ENCODE results near the gene PHF13. TPM values are rescaled to one million over a fixed set of nuclear protein-coding genes. Genes with fewer than 3 reads are reported as not detected.

Gene PHF13
- total RNA-seq, 3 donors from 2014 or later (not counting 1 experiment from before 2014, with no cell fraction given): 7.3 to 14.2 (median 10.9) TPM

GRCh38 chr1:6603238-6603914 lies 10.2 kb upstream of the PHF13 start:
- Histone ChIP-seq H3K27me3 (ENCODE audit: control insufficient read depth, insufficient read depth, low read length) (no peaks in the 10 kb centered on the region), H3K9me3 (ENCODE audit: control insufficient read depth, insufficient read depth, low read length) (no peaks in the 10 kb centered on the region), H3K4me1 (ENCODE audit: control insufficient read depth, insufficient read depth, low read length) (peaks cover 43% of the 10 kb centered on the region), H3K4me3 (ENCODE audit: low read length) (peak overlapping the region; percentile 78), H3K27ac (ENCODE audit: low read length) (peak overlapping the region; percentile 96), H3K36me3 (ENCODE audit: control insufficient read depth, insufficient read depth, low read length) (peaks cover 2% of the 10 kb centered on the region)
- no peak for TF ChIP-seq CTCF (IDR thresholded peaks at IDR 0.05)
- ATAC-seq: peak; percentile 30 to 63 (median 52)
- Mint-ChIP-seq H3K4me3 (peak overlapping the region; percentile 88), H3K27me3 (ENCODE audit: low read depth in 2 of 2) (no peaks in the 10 kb centered on the region), H3K4me1 (peaks cover 42% of the 10 kb centered on the region in 2 donors), H3K27ac (peak overlapping the region; percentile 93 to 99), H3K36me3 (no peaks in the 10 kb centered on the region), H3K9me3 (no peaks in the 10 kb centered on the region)
- intact Hi-C loops (cut with micrococcal nuclease): loop anchor here (1.0 to 5.0 kb wide), 3 partner anchors 10 to 576 kb away; partner anchors contain the start of genes CAMTA1 and PHF13
- peak; percentile 67 to 79 for DNase-seq
- 1% methylated on average over 36 of the region's 36 CpGs for WGBS (ENCODE audit: insufficient coverage)

- ATAC-seq: no peak
- Mint-ChIP-seq H3K27ac (peak overlapping the region; percentile 93 to 99), H3K4me1 (peaks cover 35 to 36% of the 10 kb centered on the region in 2 donors), H3K27me3 (ENCODE audit: low read depth in 2 of 2) (no peaks in the 10 kb centered on the region), H3K9me3 (no peaks in the 10 kb centered on the region), H3K4me3 (peak overlapping the region; percentile 88), H3K36me3 (no peaks in the 10 kb centered on the region)
- no peaks in the 10 kb centered on the region for H3K36me3 ChIP-seq (ENCODE audit: control insufficient read depth, insufficient read depth, low read length)
- WGBS (ENCODE audit: insufficient coverage): 71% methylated on average over 18 of the region's 19 CpGs
- TF ChIP-seq CTCF (IDR thresholded peaks at IDR 0.05): no peak
- DNase-seq: no peak
- no peaks in the 10 kb centered on the region for H3K9me3 ChIP-seq (ENCODE audit: control insufficient read depth, insufficient read depth, low read length)
- H3K4me1 ChIP-seq (ENCODE audit: control insufficient read depth, insufficient read depth, low read length): peaks cover 40% of the 10 kb centered on the region
- H3K27ac ChIP-seq (ENCODE audit: low read length): peak overlapping the region; percentile 96
- no peaks in the 10 kb centered on the region for H3K27me3 ChIP-seq (ENCODE audit: control insufficient read depth, insufficient read depth, low read length)
- peak overlapping the region; percentile 78 for H3K4me3 ChIP-seq (ENCODE audit: low read length)
- intact Hi-C loops (cut with micrococcal nuclease): loop anchor here (1.0 to 5.0 kb wide), 3 partner anchors 9 to 577 kb away; partner anchors contain the start of genes CAMTA1 and PHF13
Observed at GRCh38 chr1:6603915-6604558, 9.5 kb upstream of the PHF13 start.

GRCh38 chr1:6612641-6613360 lies 730 bp upstream of the PHF13 start:
- Mint-ChIP-seq H3K27ac (peak overlapping the region; percentile 85 to 88), H3K36me3 (no peaks in the 10 kb centered on the region), H3K4me3 (peak overlapping the region; percentile 93), H3K4me1 (peaks cover 7 to 14% of the 10 kb centered on the region in 2 donors), H3K9me3 (no peaks in the 10 kb centered on the region), H3K27me3 (ENCODE audit: low read depth in 2 of 2) (no peaks in the 10 kb centered on the region)
- Histone ChIP-seq H3K4me1 (ENCODE audit: control insufficient read depth, insufficient read depth, low read length) (peaks cover 17% of the 10 kb centered on the region), H3K27ac (ENCODE audit: low read length) (peak overlapping the region; percentile 61), H3K36me3 (ENCODE audit: control insufficient read depth, insufficient read depth, low read length) (no peaks in the 10 kb centered on the region), H3K4me3 (ENCODE audit: low read length) (peak overlapping the region; percentile 64), H3K9me3 (ENCODE audit: control insufficient read depth, insufficient read depth, low read length) (no peaks in the 10 kb centered on the region), H3K27me3 (ENCODE audit: control insufficient read depth, insufficient read depth, low read length) (no peaks in the 10 kb centered on the region)
- WGBS (ENCODE audit: insufficient coverage): under 1% methylated on average over 67 of the region's 67 CpGs
- intact Hi-C loops (cut with micrococcal nuclease): loop anchor here (1.0 kb wide), 1 partner anchor 10 kb away; no protein-coding TSS in a partner anchor
- no peak for DNase-seq
- peak; percentile 30 to 38 (median 34) for ATAC-seq
- TF ChIP-seq CTCF (IDR thresholded peaks at IDR 0.05): no peak
